GM18909 (cell line): ENCODE data around the gene RFX2.
"Not testable (repeated sequence)": the region's sequence is repeated elsewhere in the genome, so short reads cannot be mapped to it uniquely, and the experiment has no call there.

Source experiments
- ATAC-seq: cut with Tn5 transposase; IDR thresholded peaks from one replicate; pipeline ENCODE4 v1.9.1; 2021; ENCODE audit warnings: mild to moderate bottlenecking; ENCODE audit not compliant: unreplicated experiment, poor library complexity

Gene RFX2

DNA sequence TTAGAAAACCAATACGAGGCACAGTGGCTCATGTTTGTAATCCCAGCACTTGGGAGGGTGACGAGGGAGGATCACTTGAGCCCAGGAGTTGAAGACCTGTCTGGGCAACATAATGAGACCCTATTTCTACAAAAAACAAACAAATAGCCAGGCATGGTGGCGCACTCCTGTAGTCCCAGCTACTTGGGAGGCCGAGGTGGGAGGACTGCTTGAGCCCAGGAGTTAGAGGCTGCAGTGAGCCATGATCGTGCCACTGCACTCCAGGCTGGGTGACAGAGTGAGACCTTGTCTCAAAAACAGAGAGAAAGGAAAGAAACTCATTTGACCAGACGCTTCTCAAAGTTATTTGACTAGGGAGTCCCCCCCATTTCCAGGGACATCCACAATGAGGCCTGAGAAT lies 147.0 kb downstream of the RFX2 start:
- ATAC-seq, result not testable (repeated sequence)

DNA sequence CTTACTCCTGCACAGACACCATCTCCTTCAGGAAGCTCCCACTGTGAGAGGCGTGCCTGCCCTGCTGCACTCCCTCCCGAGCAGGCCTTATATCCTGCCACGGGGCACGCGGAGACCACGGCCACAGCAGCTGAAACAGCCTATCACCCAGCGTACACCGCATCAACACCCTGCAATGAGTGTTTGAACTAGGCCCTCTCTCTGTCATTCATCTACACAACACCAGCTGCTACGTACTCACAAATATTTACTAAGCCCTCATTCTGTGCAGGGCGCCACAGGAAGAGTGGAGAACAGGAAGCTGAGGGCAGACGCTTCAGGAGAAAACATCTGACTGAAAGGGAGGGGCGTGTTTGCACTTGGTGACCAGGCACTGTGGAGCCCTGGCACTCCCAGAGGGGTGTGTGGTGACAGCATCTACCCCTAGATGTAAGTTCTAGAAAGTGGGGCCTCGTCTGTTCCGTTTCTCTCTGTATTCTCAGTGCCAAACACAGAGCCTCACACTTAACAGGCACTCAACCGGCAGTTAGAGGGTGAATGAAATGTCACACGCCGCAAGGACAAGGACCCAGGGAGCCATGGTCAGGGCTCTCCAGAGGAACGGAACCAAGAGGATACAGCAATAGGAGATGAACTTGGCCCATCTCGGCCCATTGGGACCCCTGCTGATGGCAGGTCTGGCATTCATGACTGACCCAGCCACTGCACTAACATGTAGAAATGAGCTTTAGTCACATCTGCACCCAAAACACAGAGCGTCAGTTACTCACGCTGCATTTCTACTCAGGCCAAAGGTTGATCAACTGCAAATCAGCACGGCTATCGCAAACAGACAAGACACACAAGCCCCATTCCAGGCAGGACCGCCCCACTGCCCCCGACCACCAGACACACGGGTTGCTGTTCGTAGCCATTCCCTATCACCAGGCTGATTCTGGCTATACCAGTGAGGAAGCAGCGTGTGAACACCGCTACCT lies 148.0 kb downstream of the RFX2 start:
- no peak for ATAC-seq

- ATAC-seq, result not testable (repeated sequence)
These were observed 148.7 kb downstream of the RFX2 start for GRCh38 chr19:5961641-5961968.

DNA sequence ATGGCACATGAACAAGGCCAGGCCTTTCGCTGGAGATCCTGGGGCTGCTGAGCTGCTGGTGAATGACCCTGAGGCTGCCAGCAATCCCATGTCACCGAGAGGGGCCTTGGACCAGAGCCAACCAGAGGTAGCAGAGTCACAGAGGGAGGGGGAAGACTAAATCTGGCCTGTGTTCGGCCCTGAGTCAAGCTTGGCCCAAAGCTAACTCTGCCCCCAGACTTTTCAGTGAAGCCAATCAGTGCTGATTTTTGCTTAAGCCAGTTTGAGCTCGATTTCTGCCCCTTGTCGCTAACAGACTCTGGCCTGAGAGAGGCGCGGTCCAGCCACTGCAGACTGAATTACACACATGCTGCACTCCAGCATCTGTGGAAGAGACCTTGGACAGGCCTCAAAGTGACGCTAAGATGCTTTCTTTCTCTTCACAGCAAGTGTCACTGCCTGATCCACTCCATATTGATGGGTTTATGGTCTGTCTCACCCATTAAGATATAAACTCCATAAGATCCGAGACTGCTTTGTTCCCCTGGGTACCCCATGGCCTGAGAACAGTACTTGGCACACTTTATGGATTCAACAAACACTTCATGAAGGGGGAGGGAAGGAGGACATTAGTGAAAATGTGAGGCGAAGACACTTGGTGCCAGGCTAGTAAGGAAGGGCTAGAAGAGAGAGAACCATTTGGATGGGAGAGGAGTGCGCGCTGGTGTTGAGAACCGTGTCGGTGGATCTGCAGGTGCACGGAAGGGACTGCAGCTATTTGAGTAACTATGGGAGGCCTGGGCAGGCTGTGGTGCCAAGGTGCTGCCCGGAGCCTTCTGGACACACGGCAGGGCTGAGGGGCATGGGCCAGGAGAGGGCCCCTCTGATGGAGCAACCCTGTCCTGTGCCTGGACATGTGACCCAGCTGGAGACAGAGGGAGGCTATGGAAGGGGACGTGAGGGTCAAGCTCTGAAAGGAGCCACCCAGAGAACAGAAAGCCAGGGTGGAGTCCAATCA lies 150.0 kb downstream of the RFX2 start:
- no peak for ATAC-seq

DNA sequence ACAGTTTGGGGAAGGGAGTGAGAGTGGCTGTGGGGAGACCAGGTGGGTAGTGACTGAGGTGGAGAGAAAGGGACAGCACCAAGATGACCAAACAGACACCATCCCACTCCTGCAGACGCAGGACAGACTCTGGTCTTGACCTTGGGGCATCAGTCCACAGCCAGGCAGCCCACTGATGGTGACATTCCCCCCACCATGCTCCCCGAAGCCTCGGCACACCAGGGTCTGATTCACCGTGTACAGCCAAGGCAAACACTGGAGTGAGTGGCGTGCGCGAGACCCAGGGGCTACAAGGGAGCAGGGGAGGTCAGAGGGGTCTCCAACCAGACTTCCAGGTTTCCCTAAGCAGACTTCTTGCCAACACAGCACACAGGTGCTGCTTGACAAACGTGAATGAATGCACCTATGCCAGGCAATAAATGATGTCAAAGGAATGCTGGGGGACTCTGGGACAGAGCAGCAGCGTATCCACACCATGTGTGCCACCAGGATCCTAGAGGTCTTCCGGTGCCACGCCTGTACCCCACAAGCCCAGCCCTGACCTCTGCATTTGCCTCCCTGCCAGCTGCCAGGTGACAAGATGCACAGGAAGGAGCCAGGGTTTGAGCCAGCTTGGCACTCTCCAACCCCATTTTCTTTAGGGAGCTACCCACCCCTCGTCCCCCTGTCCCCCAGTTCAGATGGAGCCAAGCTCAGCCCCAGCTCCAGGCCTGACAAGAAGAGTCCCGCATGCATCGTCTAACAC lies 150.9 kb downstream of the RFX2 start:
- no peak for ATAC-seq

DNA sequence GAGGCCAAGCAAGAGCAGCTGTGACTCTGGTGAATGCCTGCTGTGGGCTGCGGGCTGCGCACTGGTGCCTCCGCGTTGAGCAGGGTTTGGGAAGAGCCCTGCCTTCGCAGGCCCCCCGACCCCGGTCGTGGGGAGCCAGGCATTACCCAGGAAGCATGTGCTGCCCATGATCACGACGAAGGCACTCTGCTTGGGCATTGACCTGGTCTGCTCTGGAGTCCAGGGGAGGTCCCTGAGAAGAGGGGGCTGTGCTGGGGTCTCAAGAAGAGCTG lies 151.5 kb downstream of the RFX2 start:
- no peak for ATAC-seq

GRCh38 chr19:5958074-5958850 lies 152.0 kb downstream of the RFX2 start:
- no peak for ATAC-seq

DNA sequence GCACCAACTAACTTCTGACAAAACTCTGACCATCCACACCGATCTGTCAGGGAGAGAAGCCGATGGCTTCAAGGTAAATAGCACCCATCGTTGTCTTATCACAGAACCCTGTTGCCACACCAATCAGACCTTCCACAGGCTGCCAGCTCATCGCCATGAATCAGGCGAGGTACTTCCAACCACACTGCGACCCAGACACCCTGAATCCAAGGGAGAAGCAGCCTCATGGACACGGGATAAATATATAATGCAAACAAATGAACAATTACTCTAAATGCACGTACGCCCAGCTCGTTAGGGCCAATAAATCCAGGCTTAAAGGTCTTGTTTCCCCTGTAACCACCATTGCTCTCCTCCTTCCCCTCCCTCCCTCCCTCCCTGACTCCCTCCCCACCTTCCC lies 153.1 kb downstream of the RFX2 start:
- no peak for ATAC-seq

GRCh38 chr19:5956728-5957127 lies 153.6 kb downstream of the RFX2 start:
- no peak for ATAC-seq

- no peak for ATAC-seq
These were observed 154.0 kb downstream of the RFX2 start for GRCh38 chr19:5956323-5956722.

GRCh38 chr19:5955636-5955935 lies 154.7 kb downstream of the RFX2 start:
- ATAC-seq, result no peak

GRCh38 chr19:5954293-5954692 lies 156.0 kb downstream of the RFX2 start:
- ATAC-seq, result no peak

DNA sequence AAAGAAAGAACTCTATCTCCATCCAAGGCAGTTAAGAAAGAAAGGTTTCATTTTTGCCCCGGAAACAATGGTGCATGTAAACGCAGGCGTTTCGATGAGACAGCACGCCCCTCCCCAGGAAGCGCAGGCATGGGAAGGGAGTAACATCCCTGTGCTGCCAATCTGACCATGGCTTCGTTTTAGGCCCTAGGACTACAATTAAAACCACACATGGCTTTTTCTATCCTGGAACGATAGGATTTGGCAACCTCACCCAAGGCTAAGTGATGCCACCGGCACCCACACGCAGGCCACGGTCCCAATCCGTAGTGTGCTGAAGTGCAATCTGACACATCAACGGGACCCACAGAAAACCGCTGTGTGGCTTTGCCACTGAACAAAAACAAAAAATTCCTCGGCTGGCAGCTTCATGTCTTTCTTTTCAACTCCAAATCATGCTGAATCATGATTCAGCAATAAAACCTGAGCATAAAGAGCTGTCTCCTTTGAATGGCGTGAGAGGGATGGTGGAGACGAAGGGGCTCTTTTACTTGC lies 156.6 kb downstream of the RFX2 start:
- no peak for ATAC-seq

DNA sequence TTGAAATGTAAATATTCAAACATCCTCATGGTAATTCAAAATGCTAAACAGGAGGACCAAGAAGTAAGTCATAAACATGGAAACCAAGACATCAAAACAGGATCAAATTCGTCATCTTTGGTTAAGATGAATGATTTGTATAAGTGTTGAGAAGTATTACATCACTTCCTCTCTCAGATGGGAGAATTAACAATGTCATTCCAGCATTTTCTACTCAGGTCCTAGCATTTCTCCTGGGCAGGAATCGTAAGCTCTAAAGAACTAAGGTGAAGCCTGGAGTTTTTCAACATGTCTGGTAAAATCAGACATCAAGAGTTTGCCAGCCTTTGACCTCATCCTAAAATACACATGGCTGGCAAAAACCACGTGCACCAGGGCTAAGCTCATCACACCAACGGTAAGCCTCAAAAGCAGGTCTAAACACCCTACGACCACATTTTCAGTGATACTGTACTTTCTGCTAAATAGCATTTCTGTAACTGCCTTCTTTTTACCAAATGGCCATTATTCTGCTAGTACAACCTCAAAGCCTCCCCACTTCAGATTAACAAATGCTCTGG lies 157.2 kb downstream of the RFX2 start:
- ATAC-seq, result no peak

GRCh38 chr19:5952193-5953029 lies 157.9 kb downstream of the RFX2 start:
- ATAC-seq, result no peak

GRCh38 chr19:5951338-5951861 lies 158.9 kb downstream of the RFX2 start:
- no peak for ATAC-seq

- ATAC-seq, result no peak
These were observed 159.6 kb downstream of the RFX2 start for GRCh38 chr19:5950741-5951140.

DNA sequence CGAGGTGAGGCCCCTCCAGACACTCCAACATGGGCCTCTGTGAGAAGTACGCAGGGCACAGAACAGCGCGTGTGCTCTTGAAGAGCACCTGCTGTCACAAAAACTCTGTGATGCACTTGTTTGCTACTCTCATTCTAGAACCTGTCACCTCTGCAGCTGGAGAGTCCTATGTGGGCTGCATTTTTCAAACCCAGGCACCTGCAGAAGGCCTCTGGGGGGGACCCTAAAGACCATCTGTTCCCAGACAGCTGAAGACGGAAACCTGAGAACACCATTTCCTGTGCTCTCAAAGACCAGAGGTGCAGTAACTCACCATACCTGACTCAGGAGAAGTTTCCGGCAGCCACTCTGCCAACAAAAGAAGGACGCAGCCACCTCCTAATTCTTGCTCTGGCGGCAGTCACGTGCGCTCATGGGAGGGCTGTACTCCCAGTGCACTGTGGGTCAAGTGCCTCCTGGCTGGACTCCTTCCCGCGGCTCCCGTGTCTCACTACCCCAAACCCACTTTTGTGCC lies 160.5 kb downstream of the RFX2 start:
- ATAC-seq, result no peak
